Gastrocnemius medialis (tissue), 4 donors: ENCODE data around the gene CIITA. TPM values are rescaled to one million over a fixed set of nuclear protein-coding genes. Genes with fewer than 3 reads are reported as not detected.

Source experiments
- ATAC-seq, 2 donors: fragments of 150-250 bp; one replicate each; pipeline ENCODE4 v1.9.1; 2016
- DNase-seq, 2 donors: peaks; one replicate each; pipeline ENCODE4 v3.0.0-alpha.2; 2019
- H3K27ac ChIP-seq, 4 donors: fragments of 200-600 bp; sonication (generic); 1 replicate in 1 of 4; 2 replicates in 3 of 4; pipeline ENCODE4 v1.5.1; 2016 to 2018; ENCODE audit warnings: mild to moderate bottlenecking in 2 of 4, moderate library complexity in 1 of 4
- H3K27me3 ChIP-seq, 3 donors: fragments of 200-600 bp; sonication (generic) in 2 of 3; 1 replicate in 1 of 3; 2 replicates in 2 of 3; pipeline versions ENCODE4 v1.5.1 to v1.6.0; 2016 to 2019; ENCODE audit warnings: mild to moderate bottlenecking in 1 of 3, moderate library complexity in 1 of 3
- H3K36me3 ChIP-seq, 2 donors: fragments of 200-600 bp; sonication (generic) in 1 of 2; one replicate each; pipeline ENCODE4 v1.5.1; 2017 to 2018
- H3K4me1 ChIP-seq, 2 donors: fragments of 200-600 bp; sonication (generic) in 1 of 2; one replicate each; pipeline ENCODE4 v1.5.1; 2016 to 2017; ENCODE audit warnings: mild to moderate bottlenecking in 2 of 2
- H3K4me3 ChIP-seq, 4 donors: fragments of 200-600 bp; sonication (generic) in 3 of 4; 1 replicate in 1 of 4; 2 replicates in 3 of 4; pipeline ENCODE4 v1.5.1; 2016 to 2019; ENCODE audit warnings: mild to moderate bottlenecking in 2 of 4
- H3K9me3 ChIP-seq, 3 donors: fragments of 200-600 bp; sonication (generic) in 2 of 3; 1 replicate in 1 of 3; 2 replicates in 2 of 3; pipeline ENCODE4 v1.5.1; 2016 to 2019
- CTCF ChIP-seq, 5 experiments: fragments of 450-650 bp in 3 of 5; fragments of 200-600 bp in 2 of 5; sonication (generic) in 2 of 5; IDR thresholded peaks in 4 of 5; conservative IDR thresholded peaks in 1 of 5; 1 replicate in 4 of 5; 2 replicates in 1 of 5; pipeline ENCODE4 v1.5.1; 2016 to 2019; ENCODE audit warnings: antibody characterized with exemption in 5 of 5, mild to moderate bottlenecking in 3 of 5, moderate library complexity in 3 of 5
- POLR2A ChIP-seq, 2 donors: fragments of 450-650 bp; IDR thresholded peaks; one replicate each; pipeline ENCODE4 v1.6.1; 2017; ENCODE audit warnings: antibody characterized with exemption in 2 of 2, mild to moderate bottlenecking in 2 of 2, moderate library complexity in 2 of 2
- in situ Hi-C, 4 donors: fragments of 200-750 bp; cut with MboI; loops; one replicate each; pipeline versions ENCODE4 v1.15.0 to v1.8.0; 2017; ENCODE audit warnings: low sequenced_read_pairs in 4 of 4
- intact Hi-C: fragments of 100-400 bp; cut with DNase I; formaldehyde crosslinking; loops from one replicate; pipeline ENCODE4 v1.15.1; 2023; ENCODE audit warnings: low total_unique reads
- total RNA-seq, 4 donors: library from RNA; depleted of rRNA; stranded (reverse); fragments of >200 nt; gene quantifications; one replicate each; pipeline versions ENCODE4 v1.1.0 to v1.2.3, GENCODE V29; 2016

CIITA gene
- total RNA-seq, 4 donors from 2014 or later: 2.3 to 9.1 (median 5.1) TPM

DNA sequence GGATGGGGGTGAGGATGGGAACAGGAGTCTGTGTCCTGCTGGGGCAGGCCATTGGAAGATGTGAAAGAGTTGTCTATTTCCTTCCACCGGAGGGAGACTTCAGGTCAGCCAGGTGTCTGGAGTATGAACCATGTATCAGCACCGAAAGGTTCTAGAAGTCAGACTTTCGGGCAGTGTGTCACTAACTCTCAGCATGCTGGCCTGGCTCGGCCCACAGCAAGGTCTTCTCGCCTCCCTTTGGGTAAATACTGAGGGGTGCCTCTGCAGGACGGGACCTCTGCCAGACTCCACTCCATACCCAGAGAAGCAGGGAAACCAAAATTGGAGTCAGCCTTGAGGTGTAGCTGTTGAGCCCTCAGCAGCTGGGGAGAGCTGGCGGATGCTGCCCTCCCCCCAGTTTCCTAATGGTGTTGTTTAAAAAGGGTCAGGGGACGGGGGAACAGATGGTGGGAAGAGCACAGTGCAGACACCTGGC is 507 bp downstream of the CIITA start:
- in situ Hi-C loops (no loop called here), intact Hi-C loops (no loop called here)
- DNase-seq: no peak
- H3K27ac ChIP-seq: peak overlapping the region in 1 of 4 donors; percentile 43
- H3K4me3 ChIP-seq: peak overlapping the region in 3 of 4 donors; percentile 3 to 60 (median 17)
- TF ChIP-seq CTCF (IDR thresholded peaks at IDR 0.05 in 4 of 5, conservative IDR thresholded peaks at IDR 0.05 in 1 of 5): no peak
- no peak for TF ChIP-seq POLR2A (IDR thresholded peaks at IDR 0.05)
- no peaks in the 10 kb centered on the region for H3K36me3 ChIP-seq
- H3K9me3 ChIP-seq: no peaks in the 10 kb centered on the region
- no peak for ATAC-seq
- peaks cover 0 to 21% (median 17%) of the 10 kb centered on the region in 3 donors for H3K27me3 ChIP-seq
- H3K4me1 ChIP-seq: peaks cover 4 to 15% of the 10 kb centered on the region in 2 donors

DNA sequence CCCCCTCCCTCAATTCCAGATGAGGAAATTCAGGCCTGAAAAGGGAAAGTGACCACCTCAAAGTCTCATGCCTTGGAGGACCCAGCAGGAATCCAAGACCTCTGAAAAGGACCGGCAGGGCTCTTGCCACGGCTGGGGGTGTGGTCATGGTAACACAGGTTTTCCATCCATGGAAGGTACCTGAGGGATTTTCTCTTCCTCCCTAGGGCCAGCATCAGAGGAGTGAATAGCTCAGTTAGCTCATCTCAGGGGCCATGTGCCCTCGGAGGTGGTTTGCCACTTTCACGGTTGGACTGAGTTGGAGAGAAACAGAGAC is 1.3 kb downstream of the CIITA start:
- H3K27ac ChIP-seq: peak overlapping the region in 2 of 4 donors; percentile 45 to 63
- H3K4me3 ChIP-seq: peak overlapping the region; percentile 53 to 66 (median 60)
- H3K4me1 ChIP-seq: peaks cover 11 to 22% of the 10 kb centered on the region in 2 donors
- in situ Hi-C loops (no loop called here), intact Hi-C loops (no loop called here)
- no peak for ATAC-seq
- H3K36me3 ChIP-seq: no peaks in the 10 kb centered on the region
- H3K9me3 ChIP-seq: no peaks in the 10 kb centered on the region
- H3K27me3 ChIP-seq: peaks cover 0 to 21% (median 17%) of the 10 kb centered on the region in 3 donors
- no peak for TF ChIP-seq CTCF (IDR thresholded peaks at IDR 0.05 in 4 of 5, conservative IDR thresholded peaks at IDR 0.05 in 1 of 5)
- TF ChIP-seq POLR2A (IDR thresholded peaks at IDR 0.05): no peak
- no peak for DNase-seq

DNA sequence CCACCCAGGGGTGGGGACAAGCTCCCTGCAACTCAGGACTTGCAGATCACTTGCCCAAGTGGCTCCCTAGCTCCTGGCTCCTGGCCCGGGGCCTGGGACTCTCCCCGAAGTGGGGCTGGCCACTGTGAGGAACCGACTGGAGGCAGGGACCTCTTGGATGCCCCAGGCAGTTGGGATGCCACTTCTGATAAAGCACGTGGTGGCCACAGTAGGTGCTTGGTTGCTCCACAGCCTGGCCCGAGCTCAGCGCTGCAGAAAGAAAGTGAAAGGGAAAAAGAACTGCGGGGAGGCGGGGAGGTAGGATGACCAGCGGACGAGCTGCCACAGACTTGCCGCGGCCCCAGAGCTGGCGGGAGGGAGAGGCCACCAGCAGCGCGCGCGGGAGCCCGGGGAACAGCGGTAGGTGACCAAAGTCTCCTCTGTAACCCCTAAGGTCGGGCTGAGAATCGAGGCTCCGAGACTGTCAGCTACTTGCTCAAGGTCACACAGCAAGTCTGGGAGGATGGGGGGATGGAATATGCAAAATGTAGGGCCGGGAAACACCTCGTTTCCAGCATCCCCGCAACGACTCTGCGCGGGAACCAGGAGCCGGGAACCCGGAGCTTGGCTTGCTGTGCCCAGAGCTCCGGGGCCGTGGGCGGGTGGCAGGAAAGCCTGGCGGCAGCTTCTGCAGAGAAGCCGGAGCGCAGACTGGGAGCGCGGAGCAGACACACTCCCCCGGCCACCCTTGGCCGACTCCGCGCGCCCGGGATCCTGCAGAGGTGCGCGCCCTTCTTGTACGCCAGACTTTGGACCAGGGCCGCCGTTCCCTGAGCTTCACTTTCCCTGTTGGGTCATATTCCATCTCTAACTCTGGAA is 1.9 kb downstream of the CIITA start:
- TF ChIP-seq CTCF (IDR thresholded peaks at IDR 0.05 in 4 of 5, conservative IDR thresholded peaks at IDR 0.05 in 1 of 5) (no peak), POLR2A (IDR thresholded peaks at IDR 0.05) (no peak)
- H3K4me1 ChIP-seq: peaks cover 17 to 23% of the 10 kb centered on the region in 2 donors
- intact Hi-C loops: no loop called here
- H3K36me3 ChIP-seq: no peaks in the 10 kb centered on the region
- peak in 1 of 2 donors; percentile 38 for DNase-seq
- in situ Hi-C loops: no loop called here
- peak overlapping the region; percentile 53 to 66 (median 60) for H3K4me3 ChIP-seq
- ATAC-seq: peak; percentile 16 to 36
- H3K27ac ChIP-seq: peak overlapping the region in 3 of 4 donors; percentile 40 to 63 (median 45)
- H3K9me3 ChIP-seq: no peaks in the 10 kb centered on the region
- peaks cover 0 to 21% (median 17%) of the 10 kb centered on the region in 3 donors for H3K27me3 ChIP-seq

DNA sequence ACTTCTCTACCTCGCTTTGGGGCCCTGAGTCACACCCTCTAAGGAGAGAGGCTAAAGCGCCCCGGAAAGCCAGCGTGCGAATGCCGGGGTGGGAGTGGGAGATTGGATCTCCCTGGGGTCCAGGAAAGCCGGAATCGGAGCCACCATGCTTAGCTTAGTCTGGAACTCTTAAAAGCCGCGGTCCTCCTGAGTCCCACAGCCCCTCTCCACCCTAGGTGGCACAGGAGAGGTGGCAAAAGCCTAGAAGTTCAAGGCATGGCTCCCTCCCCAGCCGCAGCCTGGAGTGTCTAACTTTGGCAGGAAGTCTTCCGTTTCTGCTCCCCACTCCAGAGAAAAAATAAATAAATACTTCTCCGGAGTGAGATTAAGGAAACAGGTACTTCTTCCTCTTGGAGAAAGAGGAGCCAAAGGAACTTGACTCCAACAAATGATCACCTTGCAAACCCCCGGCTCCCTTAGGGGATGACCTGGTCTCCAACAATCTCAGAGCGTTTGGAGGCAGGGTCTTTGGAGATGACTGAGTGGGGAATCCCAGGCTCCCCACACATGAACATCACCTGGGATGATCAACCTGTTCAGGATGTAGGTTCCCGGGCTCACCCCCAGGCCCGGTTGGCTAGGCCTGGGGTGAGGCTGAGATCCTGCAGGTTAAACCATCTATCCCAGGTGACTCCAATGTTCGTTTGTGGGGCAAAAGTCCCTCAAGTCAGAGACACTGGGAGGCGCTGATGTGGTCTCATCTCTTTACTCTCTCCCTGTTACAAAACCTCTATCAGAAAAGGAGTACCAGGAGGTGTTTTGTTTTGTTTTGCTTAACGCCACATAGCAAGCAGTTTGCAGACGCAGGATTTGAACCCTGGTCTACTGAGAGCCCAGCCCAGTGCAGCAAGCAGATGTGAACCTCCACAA is 2.9 kb downstream of the CIITA start:
- no peak for ATAC-seq
- Histone ChIP-seq H3K27me3 (peaks cover 0 to 21% (median 17%) of the 10 kb centered on the region in 3 donors), H3K36me3 (no peaks in the 10 kb centered on the region), H3K27ac (peak overlapping the region in 3 of 4 donors; percentile 40 to 63 (median 45)), H3K4me3 (peak overlapping the region; percentile 53 to 66 (median 60)), H3K9me3 (no peaks in the 10 kb centered on the region), H3K4me1 (peaks cover 20 to 23% of the 10 kb centered on the region in 2 donors)
- in situ Hi-C loops: no loop called here
- no peak for DNase-seq
- TF ChIP-seq CTCF (IDR thresholded peaks at IDR 0.05 in 4 of 5, conservative IDR thresholded peaks at IDR 0.05 in 1 of 5) (no peak), POLR2A (IDR thresholded peaks at IDR 0.05) (no peak)
- intact Hi-C loops: no loop called here
